Mesendoderm (in vitro differentiated cells): ENCODE data around the gene SGCG.

Experiments used
- DNase-seq: peaks from one replicate; pipeline ENCODE4 v3.0.0; 2013
- H2AK5ac ChIP-seq: 2 replicates; pipeline ENCODE4 v1.6.1; 2013; ENCODE audit warnings: low read length, inconsistent platforms
- H2BK120ac ChIP-seq: 2 replicates; pipeline ENCODE4 v1.6.1; 2013; ENCODE audit warnings: low read depth, mild to moderate bottlenecking, low read length, moderate library complexity, mixed read lengths
- H2BK15ac ChIP-seq: replicated peaks from 2 replicates; pipeline ENCODE4 v1.6.1; 2013; ENCODE audit warnings: low read depth, mild to moderate bottlenecking, moderate library complexity
- H2BK5ac ChIP-seq: 2 replicates; pipeline ENCODE4 v1.6.1; 2013; ENCODE audit warnings: low read length, inconsistent platforms
- H3K18ac ChIP-seq: 2 replicates; pipeline ENCODE4 v1.6.1; 2013; ENCODE audit warnings: mild to moderate bottlenecking, low read length, mixed read lengths
- H3K23ac ChIP-seq: one replicate; pipeline ENCODE4 v1.6.1; 2013; ENCODE audit warnings: low read length
- H3K27ac ChIP-seq: 2 replicates; pipeline ENCODE4 v1.5.1; 2013; ENCODE audit warnings: low read depth, mild to moderate bottlenecking, inconsistent platforms, low read length, moderate library complexity
- H3K27me3 ChIP-seq: 2 replicates; pipeline ENCODE4 v1.6.1; 2013; ENCODE audit warnings: low read length, control low read depth, mild to moderate bottlenecking, inconsistent platforms; ENCODE audit not compliant: insufficient read depth, poor library complexity
- H3K36me3 ChIP-seq: 2 replicates; pipeline ENCODE4 v1.6.1; 2013; ENCODE audit warnings: low read length, inconsistent platforms; ENCODE audit not compliant: control insufficient read depth, insufficient read depth
- H3K4ac ChIP-seq: one replicate; pipeline ENCODE4 v1.6.1; 2013; ENCODE audit warnings: low read depth, mild to moderate bottlenecking, low read length, moderate library complexity
- H3K4me1 ChIP-seq: 2 replicates; pipeline ENCODE4 v1.6.1; 2013; ENCODE audit warnings: low read depth, low read length, inconsistent platforms; ENCODE audit not compliant: control insufficient read depth
- H3K4me2 ChIP-seq: 2 replicates; pipeline ENCODE4 v1.6.1; 2013; ENCODE audit warnings: low read length
- H3K4me3 ChIP-seq: 2 replicates; pipeline ENCODE4 v1.5.1; 2013; ENCODE audit warnings: mild to moderate bottlenecking, low read length
- H3K56ac ChIP-seq: one replicate; pipeline ENCODE4 v1.6.1; 2013; ENCODE audit warnings: low read length
- H3K79me1 ChIP-seq: 2 replicates; pipeline ENCODE4 v1.6.1; 2013; ENCODE audit warnings: low read length, inconsistent platforms
- H3K79me2 ChIP-seq: 2 replicates; pipeline ENCODE4 v1.6.1; 2013; ENCODE audit warnings: mild to moderate bottlenecking, low read length; ENCODE audit not compliant: control insufficient read depth, insufficient read depth
- H3K9ac ChIP-seq: 2 replicates; pipeline ENCODE4 v1.6.1; 2013; ENCODE audit warnings: low read length, inconsistent platforms
- H4K5ac ChIP-seq: one replicate; pipeline ENCODE4 v1.6.1; 2013; ENCODE audit warnings: low read length
- H4K8ac ChIP-seq: one replicate; pipeline ENCODE4 v1.6.1; 2013; ENCODE audit warnings: low read depth, mild to moderate bottlenecking, control low read depth, low read length, moderate library complexity
- WGBS: extraction: QIAGEN DNeasy Blood & Tissue Kit; methylation state at CpG from one replicate; pipeline ENCODE4 v1.1.7; 2013; ENCODE audit warnings: low lambda C conversion rate, missing lambda C conversion rate; ENCODE audit not compliant: insufficient coverage; ENCODE audit errors: extremely low coverage; 5-methylcytosine and 5-hydroxymethylcytosine counted together

SGCG gene

GRCh38 chr13:23183292-23183691, 2.5 kb downstream of the SGCG start:
- H3K27me3 ChIP-seq, result no peaks in the 10 kb centered on the region
- H3K36me3 ChIP-seq, result no peaks in the 10 kb centered on the region
- no peaks in the 10 kb centered on the region for H3K79me1 ChIP-seq
- H3K4ac ChIP-seq, result no peak overlapping the region
- no peak overlapping the region for H2BK120ac ChIP-seq
- no peak overlapping the region for H3K4me3 ChIP-seq
- H3K27ac ChIP-seq, result no peak overlapping the region
- 100% methylated on average over 1 of the region's 7 CpGs for WGBS
- peak; percentile 10 for DNase-seq
- no peak overlapping the region for H2BK5ac ChIP-seq
- no peak overlapping the region for H2BK15ac ChIP-seq
- H3K56ac ChIP-seq, result no peak overlapping the region
- H3K18ac ChIP-seq, result no peak overlapping the region
- no peak overlapping the region for H3K4me2 ChIP-seq
- no peak overlapping the region for H4K8ac ChIP-seq
- no peak overlapping the region for H4K5ac ChIP-seq
- H3K9ac ChIP-seq, result no peak overlapping the region
- no peak overlapping the region for H3K23ac ChIP-seq
- no peaks in the 10 kb centered on the region for H3K4me1 ChIP-seq
- H3K79me2 ChIP-seq, result no peaks in the 10 kb centered on the region
- no peak overlapping the region for H2AK5ac ChIP-seq

GRCh38 chr13:23185542-23185941, 4.8 kb downstream of the SGCG start:
- H3K27me3 ChIP-seq, result no peaks in the 10 kb centered on the region
- no peak overlapping the region for H3K56ac ChIP-seq
- H3K4me3 ChIP-seq, result no peak overlapping the region
- no peak overlapping the region for H3K18ac ChIP-seq
- H3K36me3 ChIP-seq, result no peaks in the 10 kb centered on the region
- H3K4ac ChIP-seq, result no peak overlapping the region
- H3K4me1 ChIP-seq, result no peaks in the 10 kb centered on the region
- no peak overlapping the region for H2BK5ac ChIP-seq
- H4K5ac ChIP-seq, result no peak overlapping the region
- H4K8ac ChIP-seq, result no peak overlapping the region
- H3K27ac ChIP-seq, result no peak overlapping the region
- H2BK120ac ChIP-seq, result no peak overlapping the region
- no CpG with 5 or more reads among the region's 9 CpGs for WGBS
- no peaks in the 10 kb centered on the region for H3K79me1 ChIP-seq
- no peak overlapping the region for H2BK15ac ChIP-seq
- H3K79me2 ChIP-seq, result no peaks in the 10 kb centered on the region
- no peak overlapping the region for H3K9ac ChIP-seq
- no peak overlapping the region for H3K23ac ChIP-seq
- DNase-seq, result no peak
- H2AK5ac ChIP-seq, result no peak overlapping the region
- no peak overlapping the region for H3K4me2 ChIP-seq

GRCh38 chr13:23201870-23202269, 21.1 kb downstream of the SGCG start:
- Histone ChIP-seq H4K8ac (no peak overlapping the region), H3K4me1 (no peaks in the 10 kb centered on the region), H3K4ac (no peak overlapping the region), H3K27me3 (no peaks in the 10 kb centered on the region), H2BK5ac (no peak overlapping the region), H3K4me3 (no peak overlapping the region), H4K5ac (no peak overlapping the region), H3K4me2 (no peak overlapping the region), H3K79me2 (no peaks in the 10 kb centered on the region), H3K23ac (no peak overlapping the region), H3K18ac (no peak overlapping the region), H3K79me1 (no peaks in the 10 kb centered on the region), H3K56ac (no peak overlapping the region), H3K36me3 (no peaks in the 10 kb centered on the region), H2AK5ac (no peak overlapping the region), H2BK120ac (no peak overlapping the region), H3K27ac (no peak overlapping the region), H2BK15ac (no peak overlapping the region), H3K9ac (no peak overlapping the region)
- DNase-seq, result no peak
- WGBS, result no CpG with 5 or more reads among the region's 5 CpGs

- no peak overlapping the region for H3K23ac ChIP-seq
- DNase-seq, result no peak
- H3K9ac ChIP-seq, result no peak overlapping the region
- no peaks in the 10 kb centered on the region for H3K4me1 ChIP-seq
- no peaks in the 10 kb centered on the region for H3K27me3 ChIP-seq
- H3K27ac ChIP-seq, result no peak overlapping the region
- no peak overlapping the region for H3K4me2 ChIP-seq
- no peak overlapping the region for H2AK5ac ChIP-seq
- H3K18ac ChIP-seq, result no peak overlapping the region
- H3K79me2 ChIP-seq, result no peaks in the 10 kb centered on the region
- H4K8ac ChIP-seq, result no peak overlapping the region
- no peaks in the 10 kb centered on the region for H3K79me1 ChIP-seq
- H2BK120ac ChIP-seq, result no peak overlapping the region
- H3K56ac ChIP-seq, result no peak overlapping the region
- no peak overlapping the region for H3K4me3 ChIP-seq
- no peak overlapping the region for H3K4ac ChIP-seq
- no peaks in the 10 kb centered on the region for H3K36me3 ChIP-seq
- WGBS, result no CpG with 5 or more reads among the region's 3 CpGs
- H4K5ac ChIP-seq, result no peak overlapping the region
- H2BK5ac ChIP-seq, result no peak overlapping the region
- H2BK15ac ChIP-seq, result no peak overlapping the region
These were observed 21.6 kb downstream of the SGCG start for GRCh38 chr13:23202383-23202782.

GRCh38 chr13:23203516-23203915, 22.7 kb downstream of the SGCG start:
- no peak overlapping the region for H3K4me2 ChIP-seq
- no peak overlapping the region for H2AK5ac ChIP-seq
- no peak overlapping the region for H3K4ac ChIP-seq
- no peak overlapping the region for H3K27ac ChIP-seq
- H3K23ac ChIP-seq, result no peak overlapping the region
- H3K9ac ChIP-seq, result no peak overlapping the region
- no peak overlapping the region for H4K8ac ChIP-seq
- H3K56ac ChIP-seq, result no peak overlapping the region
- H2BK120ac ChIP-seq, result no peak overlapping the region
- no peak overlapping the region for H3K18ac ChIP-seq
- WGBS, result no CpG with 5 or more reads among the region's 5 CpGs
- no peaks in the 10 kb centered on the region for H3K79me1 ChIP-seq
- H3K36me3 ChIP-seq, result no peaks in the 10 kb centered on the region
- no peak for DNase-seq
- no peak overlapping the region for H3K4me3 ChIP-seq
- no peaks in the 10 kb centered on the region for H3K27me3 ChIP-seq
- no peak overlapping the region for H2BK15ac ChIP-seq
- H3K4me1 ChIP-seq, result no peaks in the 10 kb centered on the region
- H2BK5ac ChIP-seq, result no peak overlapping the region
- no peak overlapping the region for H4K5ac ChIP-seq
- no peaks in the 10 kb centered on the region for H3K79me2 ChIP-seq

- Histone ChIP-seq H2BK5ac (no peak overlapping the region), H2BK15ac (no peak overlapping the region), H3K4me1 (no peaks in the 10 kb centered on the region), H2BK120ac (no peak overlapping the region), H3K9ac (no peak overlapping the region), H3K18ac (no peak overlapping the region), H3K4me3 (no peak overlapping the region), H4K5ac (no peak overlapping the region), H3K4me2 (no peak overlapping the region), H2AK5ac (no peak overlapping the region), H3K4ac (no peak overlapping the region), H3K27me3 (no peaks in the 10 kb centered on the region), H3K79me1 (no peaks in the 10 kb centered on the region), H4K8ac (no peak overlapping the region), H3K23ac (no peak overlapping the region), H3K27ac (no peak overlapping the region), H3K79me2 (no peaks in the 10 kb centered on the region), H3K36me3 (no peaks in the 10 kb centered on the region), H3K56ac (no peak overlapping the region)
- WGBS, result no CpG with 5 or more reads among the region's 3 CpGs
- DNase-seq, result no peak
These were observed 25.0 kb downstream of the SGCG start for GRCh38 chr13:23205807-23206206.
